Vagina (tissue), 2 donors: ENCODE data around the gene PHF3.

Experiments
- CTCF ChIP-seq, 3 experiments: fragments of 450-650 bp in 2 of 3; fragments of 200-600 bp in 1 of 3; sonication (generic) in 1 of 3; IDR thresholded peaks; one replicate each; pipeline ENCODE4 v1.5.1; 2017 to 2019; ENCODE audit warnings: antibody characterized with exemption in 3 of 3, mild to moderate bottlenecking in 2 of 3, moderate library complexity in 2 of 3
- POLR2A ChIP-seq, 2 donors: fragments of 450-650 bp; IDR thresholded peaks; one replicate each; pipeline ENCODE4 v1.6.1; 2017; ENCODE audit warnings: antibody characterized with exemption in 2 of 2, mild to moderate bottlenecking in 2 of 2, moderate library complexity in 2 of 2

GRCh38 chr6:63634630-63635029, 972 bp upstream of the PHF3 start:
- no peak for TF ChIP-seq CTCF (IDR thresholded peaks at IDR 0.05)
- no peak for TF ChIP-seq POLR2A (IDR thresholded peaks at IDR 0.05)
